HepG2 (cell line): Measurements from ENCODE around the gene CARD19. TPM values are rescaled to one million over a fixed set of nuclear protein-coding genes. Genes with fewer than 3 reads are reported as not detected.

ENCODE experiments used
- ARHGAP35 ChIP-seq: sonication (generic); formaldehyde crosslinking; IDR thresholded peaks from 2 replicates; pipeline ENCODE4 v1.9.0; 2022; ENCODE audit warnings: mild to moderate bottlenecking, inconsistent platforms, moderate library complexity, missing genetic modification reagents, borderline replicate concordance
- CBFB ChIP-seq: sonication (generic); formaldehyde crosslinking; IDR thresholded peaks from 2 replicates; pipeline ENCODE4 v1.4.0; 2020; ENCODE audit warnings: missing genetic modification reagents
- CREB1 ChIP-seq, 2 experiments: fragments of 450-650 bp in 1 of 2; IDR thresholded peaks; 2 replicates each; pipeline ENCODE4 v1.6.1; 2016 to 2017; ENCODE audit warnings: control low read depth in 1 of 2, mild to moderate bottlenecking in 1 of 2, missing compliant biosample characterization in 1 of 2, missing genetic modification characterization in 1 of 2
- DDIT3 ChIP-seq: sonication (generic); formaldehyde crosslinking; IDR thresholded peaks from 2 replicates; pipeline ENCODE4 v1.4.0; 2020; ENCODE audit warnings: mild to moderate bottlenecking, missing genetic modification reagents
- GPN1 ChIP-seq: sonication (generic); formaldehyde crosslinking; IDR thresholded peaks from 2 replicates; pipeline ENCODE4 v1.5.1; 2020; ENCODE audit warnings: missing genetic modification reagents, borderline replicate concordance
- HDAC2 ChIP-seq: sonication (generic); formaldehyde crosslinking; IDR thresholded peaks from 2 replicates; pipeline ENCODE4 v1.4.0; 2020; ENCODE audit warnings: missing genetic modification reagents
- ISX ChIP-seq: sonication (generic); formaldehyde crosslinking; conservative IDR thresholded peaks from 2 replicates; pipeline ENCODE4 v1.5.0; 2020; ENCODE audit warnings: missing genetic modification reagents
- MAFG ChIP-seq: sonication (generic); formaldehyde crosslinking; IDR thresholded peaks from 2 replicates; pipeline ENCODE4 v1.5.1; 2020; ENCODE audit warnings: mild to moderate bottlenecking, missing genetic modification reagents
- MIXL1 ChIP-seq: IDR thresholded peaks from 2 replicates; pipeline ENCODE4 v1.6.1; 2016
- PRDM4 ChIP-seq: sonication (generic); formaldehyde crosslinking; IDR thresholded peaks from 2 replicates; pipeline ENCODE4 v1.9.0; 2021; ENCODE audit warnings: missing genetic modification reagents, borderline replicate concordance
- RXRB ChIP-seq: IDR thresholded peaks from 2 replicates; pipeline ENCODE4 v1.6.1; 2016; ENCODE audit warnings: borderline replicate concordance, missing genetic modification reagents, missing compliant biosample characterization
- SALL1 ChIP-seq: sonication (generic); formaldehyde crosslinking; IDR thresholded peaks from 2 replicates; pipeline ENCODE4 v1.8.0; 2022; ENCODE audit warnings: mild to moderate bottlenecking, missing genetic modification reagents
- SP4 ChIP-seq: sonication (generic); formaldehyde crosslinking; IDR thresholded peaks from 2 replicates; pipeline ENCODE4 v1.8.1; 2023; ENCODE audit warnings: mild to moderate bottlenecking, missing genetic modification reagents
- THYN1 ChIP-seq: sonication (generic); formaldehyde crosslinking; IDR thresholded peaks from 2 replicates; pipeline ENCODE4 v1.8.1; 2023; ENCODE audit warnings: low read depth, mild to moderate bottlenecking, moderate library complexity, missing genetic modification reagents, borderline replicate concordance
- TP53 ChIP-seq: sonication (generic); formaldehyde crosslinking; conservative IDR thresholded peaks from 2 replicates; pipeline ENCODE4 v1.4.0; 2020; ENCODE audit warnings: missing genetic modification reagents
- ZNF143 ChIP-seq: sonication (generic); formaldehyde crosslinking; IDR thresholded peaks from 2 replicates; pipeline ENCODE4 v1.4.0; 2020; ENCODE audit warnings: missing genetic modification reagents
- ZNF260 ChIP-seq: sonication (generic); formaldehyde crosslinking; IDR thresholded peaks from 2 replicates; pipeline ENCODE4 v1.4.0; 2020; ENCODE audit warnings: missing genetic modification reagents, low read depth, mild to moderate bottlenecking, borderline replicate concordance
- ZNF326 ChIP-seq: sonication (generic); formaldehyde crosslinking; IDR thresholded peaks from 2 replicates; pipeline ENCODE4 v1.4.0; 2020; ENCODE audit warnings: missing genetic modification reagents, borderline replicate concordance
- ZNF512B ChIP-seq: sonication (generic); formaldehyde crosslinking; IDR thresholded peaks from 2 replicates; pipeline ENCODE4 v1.5.1; 2020; ENCODE audit warnings: missing genetic modification reagents, mild to moderate bottlenecking, borderline replicate concordance
- ZNF644 ChIP-seq: IDR thresholded peaks from 2 replicates; pipeline ENCODE4 v1.6.1; 2016; ENCODE audit warnings: low read depth
- ZNF687 ChIP-seq: sonication (generic); formaldehyde crosslinking; IDR thresholded peaks from 2 replicates; pipeline ENCODE4 v1.5.1; 2020; ENCODE audit warnings: mild to moderate bottlenecking, missing genetic modification reagents, moderate library complexity
- polyA plus RNA-seq, 8 experiments: library from polyadenylated mRNA; depleted of rRNA in 3 of 8; stranded (reverse) in 7 of 8; unstranded in 1 of 8; fragments of >200 nt; fragmentation: Illumina TruSeq in 4 of 8; extraction: Trizol in 4 of 8; gene quantifications; 2 replicates each; pipeline versions ENCODE4 v1.2.1 to v1.2.3, GENCODE V29; 2011 to 2016; ENCODE audit warnings: low read depth in 4 of 8, missing spikeins in 1 of 8, mixed read lengths in 1 of 8; ENCODE audit not compliant: insufficient read depth in 1 of 8
- total RNA-seq, 5 experiments: library from RNA; depleted of rRNA; stranded (reverse); fragments of >200 nt; fragmentation: Illumina TruSeq; extraction: Trizol; gene quantifications; 2 replicates each; pipeline ENCODE4 v1.2.3, GENCODE V29; 2016; ENCODE audit warnings: low read depth in 1 of 5

CARD19 gene
- total and polyA plus RNA-seq, 2 of the 13 experiments (the other 11 are each of a cell fraction or from before 2014, with no cell fraction given) = 18.4 to 47.2 TPM

GRCh38 chr9:93060746-93061259 is 35.2 kb upstream of the CARD19 start (continued):
- TF ChIP-seq DDIT3 (CRISPR knock-in tag) = no peak
- TF ChIP-seq TP53 = no peak
- no peak for TF ChIP-seq ZNF644 (CRISPR knock-in tag)
- TF ChIP-seq RXRB (CRISPR knock-in tag) = no peak
- TF ChIP-seq MIXL1 (CRISPR knock-in tag) = no peak
- TF ChIP-seq SP4 (CRISPR knock-in tag) = no peak
- TF ChIP-seq SALL1 (CRISPR knock-in tag) = 0 out of 2 replicates have a peak, but pooled peaks have one; percentile 7
- no peak for TF ChIP-seq THYN1 (CRISPR knock-in tag)
- TF ChIP-seq ZNF143 (CRISPR knock-in tag) = peak; percentile 45; the same call in 1 of the 2 replicates
- no peak for TF ChIP-seq ISX (CRISPR knock-in tag)
- TF ChIP-seq ZNF326 (CRISPR knock-in tag) = no peak
- TF ChIP-seq ZNF260 (CRISPR knock-in tag) = no peak
- no peak for TF ChIP-seq PRDM4
- TF ChIP-seq ZNF687 (CRISPR knock-in tag) = no peak
- no peak for TF ChIP-seq CREB1 (IDR thresholded peaks at IDR 0.05)
- no peak for TF ChIP-seq CREB1 (CRISPR knock-in tag; IDR thresholded peaks at IDR 0.05)
- TF ChIP-seq HDAC2 (CRISPR knock-in tag) = no peak
- TF ChIP-seq GPN1 = no peak
- TF ChIP-seq ARHGAP35 (CRISPR knock-in tag) = no peak
- no peak for TF ChIP-seq CBFB (CRISPR knock-in tag)
- no peak for TF ChIP-seq MAFG
- TF ChIP-seq ZNF512B (CRISPR knock-in tag) = no peak
